AML-193 (cell line): Measurements from ENCODE around the gene EFCAB8.
A peak's percentile ranks its signal among the peaks of the same experiment; 100 is the strongest.
"Not testable (repeated sequence)": the region's sequence is repeated elsewhere in the genome, so short reads cannot be mapped to it uniquely, and the experiment has no call there.

ENCODE experiments used
- DNase-seq, 2 experiments: peaks; one replicate each; lab custom pipeline; 2025; lab: John Stamatoyannopoulos, UW

EFCAB8 gene

GRCh38 chr20:32972181-32973076 lies 113.7 kb downstream of the EFCAB8 start:
- DNase-seq, result peak; percentile 23 to 29

- DNase-seq, result no peak
These were observed 114.5 kb downstream of the EFCAB8 start for GRCh38 chr20:32973077-32973717.

- DNase-seq, result not testable (repeated sequence)
These were observed 115.7 kb downstream of the EFCAB8 start for GRCh38 chr20:32974204-32975064.

GRCh38 chr20:32975121-32975520 lies 116.4 kb downstream of the EFCAB8 start:
- DNase-seq, result not testable (repeated sequence)

- no peak for DNase-seq
These were observed 117.3 kb downstream of the EFCAB8 start for GRCh38 chr20:32975698-32976674.

- no peak for DNase-seq
These were observed 118.0 kb downstream of the EFCAB8 start for GRCh38 chr20:32976746-32977145.

- no peak for DNase-seq
These were observed 118.7 kb downstream of the EFCAB8 start for GRCh38 chr20:32977281-32978008.

GRCh38 chr20:32978009-32978335 lies 119.2 kb downstream of the EFCAB8 start:
- DNase-seq, result no peak

- no peak for DNase-seq
These were observed 120.7 kb downstream of the EFCAB8 start for GRCh38 chr20:32979201-32979998.

- DNase-seq, result no peak
These were observed 121.6 kb downstream of the EFCAB8 start for GRCh38 chr20:32980131-32980941.

GRCh38 chr20:32980990-32981389 lies 122.3 kb downstream of the EFCAB8 start:
- DNase-seq, result no peak

GRCh38 chr20:32982617-32983458 lies 124.1 kb downstream of the EFCAB8 start:
- DNase-seq, result no peak

GRCh38 chr20:32983459-32984112 lies 124.9 kb downstream of the EFCAB8 start:
- no peak for DNase-seq

- DNase-seq, result no peak
These were observed 125.5 kb downstream of the EFCAB8 start for GRCh38 chr20:32984196-32984595.

GRCh38 chr20:32984631-32985354 lies 126.1 kb downstream of the EFCAB8 start:
- DNase-seq, result no peak

- no peak for DNase-seq
These were observed 126.9 kb downstream of the EFCAB8 start for GRCh38 chr20:32985596-32985995.
